Activated CD8-positive, alpha-beta memory T cell treated with anti-CD3 and anti-CD28 coated beads, Interleukin-2, amount 50 U/mL, for 1 hour (primary cell): ENCODE results near the gene IRF1.
"Not testable (repeated sequence)": the region's sequence is repeated elsewhere in the genome, so short reads cannot be mapped to it uniquely, and the experiment has no call there.

ENCODE experiments used
- DNase-seq: peaks from one replicate; pipeline ENCODE4 v3.0.0-alpha.2; 2020; ENCODE audit errors: extremely low read depth

The IRF1 gene, protein sequence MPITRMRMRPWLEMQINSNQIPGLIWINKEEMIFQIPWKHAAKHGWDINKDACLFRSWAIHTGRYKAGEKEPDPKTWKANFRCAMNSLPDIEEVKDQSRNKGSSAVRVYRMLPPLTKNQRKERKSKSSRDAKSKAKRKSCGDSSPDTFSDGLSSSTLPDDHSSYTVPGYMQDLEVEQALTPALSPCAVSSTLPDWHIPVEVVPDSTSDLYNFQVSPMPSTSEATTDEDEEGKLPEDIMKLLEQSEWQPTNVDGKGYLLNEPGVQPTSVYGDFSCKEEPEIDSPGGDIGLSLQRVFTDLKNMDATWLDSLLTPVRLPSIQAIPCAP

DNA sequence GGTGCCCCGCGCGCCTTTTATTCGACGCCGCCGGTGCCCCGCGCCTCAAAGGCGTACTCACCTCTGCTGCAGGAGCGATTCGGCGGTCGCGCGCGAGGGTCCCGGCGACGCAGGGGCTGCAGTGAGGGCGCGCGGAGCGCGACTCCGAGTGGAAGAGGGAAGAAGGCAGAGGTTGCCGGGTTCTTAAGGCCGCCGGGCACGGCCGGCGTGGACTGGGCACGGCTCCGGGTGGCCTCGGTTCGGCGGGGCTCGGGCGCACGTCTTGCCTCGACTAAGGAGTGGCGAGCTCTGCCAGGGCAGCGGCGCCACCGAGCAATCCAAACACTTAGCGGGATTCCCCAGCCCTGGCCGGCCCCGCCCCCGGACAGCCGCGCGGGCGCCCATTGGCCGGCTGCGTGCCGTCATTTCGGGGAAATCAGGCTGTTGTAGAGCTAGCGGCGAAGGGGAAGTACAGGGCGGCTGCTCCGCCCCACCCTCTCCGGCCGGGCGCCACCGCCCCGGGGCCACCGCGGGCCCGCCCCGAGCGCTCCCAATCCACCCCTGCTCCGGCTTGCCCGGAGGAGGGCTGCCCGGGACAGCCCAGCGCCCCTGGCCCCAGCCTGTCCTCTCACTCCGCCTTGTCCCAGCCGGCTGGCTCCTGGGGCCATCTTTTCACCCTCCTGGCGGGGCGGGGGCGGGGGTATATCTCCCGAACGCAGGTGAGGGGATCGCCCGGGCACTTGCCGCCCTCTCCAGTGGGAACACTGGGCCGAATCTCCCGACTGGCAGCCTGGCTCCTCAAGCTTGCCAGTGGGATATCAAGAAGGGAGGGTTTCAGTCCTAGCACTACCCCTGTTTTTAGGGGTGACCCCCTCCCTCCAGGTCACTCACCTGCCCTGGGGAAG is at the start of gene IRF1:
IRF1 (minus strand) TSS at position 290 of the 884 bp plus-strand sequence. CDS start 1,295 bp downstream, outside the sequence.
- DNase-seq = peak; percentile 89

DNA sequence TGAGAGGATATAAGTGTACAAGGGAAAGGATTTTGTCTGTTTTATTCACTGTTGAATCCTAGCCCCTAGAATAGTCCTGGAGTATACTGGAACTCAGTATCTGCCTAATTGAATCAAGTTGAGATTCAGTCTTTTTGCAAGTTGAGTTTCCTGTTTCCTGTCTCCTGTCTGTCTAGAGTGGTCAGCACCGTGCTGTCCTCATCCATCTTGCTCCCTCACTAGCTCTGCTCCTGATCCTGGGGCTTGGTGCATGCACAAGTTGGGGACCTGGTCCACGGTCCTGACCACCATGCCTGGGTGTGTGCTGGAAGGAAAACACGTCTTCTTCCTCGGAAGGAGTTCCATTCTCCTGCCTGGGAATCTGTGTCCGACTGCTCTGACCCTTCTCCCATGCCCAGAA is 49.6 kb upstream of the IRF1 start:
- DNase-seq = no peak

DNA sequence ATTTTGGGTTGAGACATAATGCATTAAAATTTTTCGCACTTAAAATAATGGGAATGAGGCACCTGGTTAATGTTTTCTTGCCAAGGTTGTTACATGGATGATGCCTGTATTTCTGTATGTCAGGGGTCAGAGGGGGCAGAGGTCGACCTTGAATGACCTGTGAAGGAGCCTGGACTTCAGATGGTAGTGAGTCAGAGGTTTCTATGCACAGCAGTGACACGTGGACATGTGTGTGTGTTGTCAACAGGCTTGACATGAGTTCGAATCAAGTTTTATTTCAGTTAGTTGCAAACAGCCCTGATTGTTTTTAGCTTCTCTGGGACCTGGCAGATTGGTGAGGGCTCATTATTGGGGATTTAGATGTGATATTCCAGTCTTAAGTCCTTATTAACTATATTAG is 49.1 kb upstream of the IRF1 start:
- DNase-seq = no peak

DNA sequence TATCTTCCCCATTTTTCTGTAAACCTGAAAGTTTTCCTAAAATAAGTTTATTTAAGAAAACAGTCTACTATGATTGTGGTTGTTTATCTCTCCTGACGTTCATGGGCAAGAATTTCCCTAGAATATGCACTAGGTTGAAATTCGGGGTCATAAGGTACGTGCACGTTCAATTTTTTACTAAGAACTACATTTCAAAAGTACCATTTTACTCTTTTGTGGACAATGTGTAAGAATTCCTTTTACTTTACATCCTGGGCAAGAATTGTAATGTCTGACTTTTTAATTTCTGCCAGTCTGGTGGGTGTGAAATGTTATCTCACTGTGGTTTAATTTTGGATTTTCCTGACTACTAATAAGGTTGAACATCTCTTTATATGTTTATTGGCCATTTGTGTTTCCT is 40.4 kb upstream of the IRF1 start:
- no peak for DNase-seq

DNA sequence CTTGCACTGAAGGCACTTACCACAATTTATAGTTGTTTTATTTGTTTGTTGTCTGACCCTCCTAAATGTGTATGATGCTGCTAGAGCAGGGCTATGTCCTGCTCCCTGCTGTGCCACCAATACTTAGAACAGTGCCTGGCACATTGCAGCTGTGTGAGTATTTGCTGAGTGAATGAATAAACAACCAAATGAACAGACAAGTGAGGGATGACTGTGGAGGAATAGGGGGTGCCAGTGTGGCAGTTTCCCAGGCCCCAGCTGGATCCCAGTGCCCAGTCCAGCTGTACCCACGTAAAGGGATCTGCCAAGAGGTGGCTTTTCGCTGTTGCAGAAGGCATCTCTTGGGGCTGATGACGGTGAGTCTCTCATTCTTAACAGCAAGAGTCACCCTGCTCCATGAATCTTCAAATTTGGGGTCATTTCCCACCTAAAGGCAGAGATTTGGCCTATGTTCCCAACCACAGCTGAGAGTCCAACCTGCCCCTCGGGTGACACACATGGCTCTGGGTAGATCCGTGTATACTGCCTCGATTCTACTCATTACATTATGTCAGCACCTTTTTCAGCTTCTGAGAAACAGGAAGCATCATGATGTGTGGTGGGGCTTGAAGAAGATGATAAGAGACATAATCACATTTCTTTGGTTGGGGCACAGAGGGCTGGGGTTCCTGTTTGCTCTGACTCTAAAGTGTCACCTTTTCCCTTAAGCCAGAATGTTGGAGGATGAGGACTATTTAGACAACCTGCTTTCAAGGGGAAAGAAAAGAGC is 38.5 kb upstream of the IRF1 start:
- DNase-seq = no peak

DNA sequence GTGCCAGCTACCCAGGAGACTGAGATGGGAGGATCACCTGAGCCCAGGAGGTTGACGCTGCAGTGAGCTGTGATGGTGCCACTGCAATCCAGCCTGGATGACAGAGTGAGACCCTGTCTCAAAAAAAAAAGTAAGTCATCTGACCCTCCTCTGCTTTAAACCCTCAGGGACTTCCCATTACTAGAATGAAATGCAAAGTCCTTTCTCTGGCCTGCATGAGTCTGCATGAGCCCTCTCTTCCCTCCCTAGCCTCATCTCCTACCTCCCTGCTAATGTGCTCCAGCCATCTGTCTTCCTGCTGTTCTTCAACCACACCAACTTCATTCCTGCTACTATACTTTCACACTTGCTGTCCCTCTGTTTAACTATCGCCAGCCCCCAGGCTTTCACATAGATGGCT is 37.4 kb upstream of the IRF1 start:
- no peak for DNase-seq

DNA sequence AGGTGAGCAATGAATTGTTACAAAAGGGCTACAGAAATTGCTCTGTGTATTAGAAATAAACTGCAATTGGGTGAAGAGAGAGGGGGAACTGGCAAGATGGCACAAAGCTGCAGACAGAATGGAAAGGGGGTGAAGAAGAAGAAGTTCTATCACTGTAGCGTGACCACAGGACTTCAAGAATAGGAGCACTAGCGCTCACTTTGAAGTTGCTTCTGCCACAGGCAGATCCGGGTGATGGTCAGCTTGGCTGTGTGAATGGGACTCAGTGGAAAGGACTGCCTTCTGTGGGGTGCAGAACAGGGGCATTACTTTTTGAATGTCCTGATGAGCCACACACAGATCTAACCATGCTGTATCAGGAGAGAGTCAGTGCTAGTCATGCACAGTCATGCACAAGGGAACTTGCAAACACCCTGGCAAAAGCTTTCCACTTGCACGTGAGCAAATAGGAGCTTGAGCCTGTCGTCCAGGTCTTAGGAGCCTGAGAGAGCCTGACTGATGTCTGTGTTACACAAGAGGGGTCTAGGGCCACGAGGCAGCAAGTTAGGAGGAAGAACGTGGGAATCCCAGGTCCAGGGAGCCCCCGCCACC is 36.5 kb upstream of the IRF1 start:
- no peak for DNase-seq

DNA sequence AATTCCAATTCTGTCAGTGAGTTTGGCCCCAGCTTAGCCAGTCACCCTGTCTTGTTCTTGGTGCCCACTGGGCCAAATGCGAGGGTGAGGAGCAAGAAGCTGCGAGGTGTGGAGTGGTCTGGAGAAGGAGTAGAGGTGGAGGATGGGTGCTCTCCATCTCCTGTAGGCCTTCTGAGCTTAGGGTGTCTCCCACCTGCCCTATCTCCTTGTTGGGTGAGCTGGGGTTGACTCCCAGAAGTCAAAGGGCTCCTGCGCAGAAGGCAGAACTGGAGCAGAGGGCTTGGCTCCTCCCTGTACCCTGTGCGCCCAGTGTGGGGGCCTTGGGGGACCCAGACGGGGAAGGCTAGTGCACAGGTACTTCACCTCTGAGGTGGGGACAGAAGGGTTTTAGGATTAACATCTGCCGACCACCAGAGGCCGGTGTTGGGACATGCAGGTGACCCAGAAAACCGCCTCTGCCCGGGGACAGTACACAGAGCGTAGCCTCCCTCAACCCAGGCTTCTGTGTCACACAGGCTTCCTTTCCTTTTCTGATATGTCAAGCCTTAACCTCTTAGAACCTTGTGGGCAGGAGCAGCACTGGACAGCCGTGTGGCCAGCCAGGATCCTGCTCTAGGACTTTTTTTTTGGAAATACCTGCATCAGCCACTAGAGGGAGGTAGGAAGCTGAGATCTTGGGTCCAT is 35.9 kb upstream of the IRF1 start:
- no peak for DNase-seq

DNA sequence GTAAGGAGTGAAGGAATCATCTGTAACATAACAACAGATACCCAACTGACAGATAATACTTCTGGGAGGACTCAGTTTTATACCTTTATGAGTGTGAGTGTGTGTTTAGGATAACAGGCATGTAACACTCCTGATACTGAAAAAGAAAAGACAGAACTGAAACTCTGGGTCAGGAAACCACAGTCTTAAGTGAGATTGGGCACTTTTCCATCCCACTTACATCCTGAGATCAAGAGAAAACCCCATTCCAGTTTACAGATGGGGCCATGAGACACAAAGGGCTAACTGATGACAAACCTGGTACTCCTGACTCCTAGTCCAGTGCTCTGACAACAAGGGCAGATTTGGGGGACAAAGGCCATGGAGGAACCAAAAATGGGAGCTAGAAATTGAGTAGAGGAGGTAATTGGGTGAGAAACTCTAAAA is 34.7 kb upstream of the IRF1 start:
- no peak for DNase-seq

DNA sequence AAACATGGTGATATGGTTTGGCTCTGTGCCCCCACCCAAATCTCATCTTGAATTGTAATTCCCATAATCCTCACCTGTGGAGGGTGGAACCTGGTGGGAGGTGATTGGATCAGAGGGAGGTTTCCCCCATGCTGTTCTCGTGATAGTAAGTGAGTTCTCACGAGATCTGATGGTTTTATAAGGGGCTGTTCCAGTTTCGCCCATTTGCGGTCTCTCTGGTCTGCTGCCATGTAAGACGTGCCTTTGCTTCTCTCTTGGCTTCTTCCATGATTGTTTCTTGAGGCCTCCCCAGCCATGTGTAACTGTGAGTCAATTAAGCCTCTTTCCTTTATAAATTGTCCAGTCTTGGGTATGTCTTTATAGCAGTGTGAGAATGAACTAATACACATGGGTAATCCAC is 34.3 kb upstream of the IRF1 start:
- not testable (repeated sequence) for DNase-seq

DNA sequence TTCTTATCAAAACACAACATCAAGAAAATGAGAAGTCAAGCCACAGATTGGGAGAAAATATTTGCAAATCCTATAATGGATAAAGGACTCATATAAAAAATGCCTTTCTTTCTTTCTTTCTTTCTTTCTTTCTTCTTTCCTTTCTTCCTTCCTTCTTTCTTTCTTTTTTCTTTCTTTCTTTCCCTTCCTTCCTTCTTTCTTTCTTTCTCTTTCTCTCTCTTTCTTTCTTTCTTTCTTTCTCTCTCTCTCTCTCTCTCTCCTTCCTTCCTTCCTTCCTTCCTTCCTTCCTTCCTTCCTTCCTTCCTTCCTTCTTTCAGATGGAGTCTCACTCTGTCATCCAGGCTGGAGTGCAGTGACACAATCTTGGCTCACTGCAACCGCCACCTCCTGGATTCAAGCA is 31.5 kb upstream of the IRF1 start:
- not testable (repeated sequence) for DNase-seq

DNA sequence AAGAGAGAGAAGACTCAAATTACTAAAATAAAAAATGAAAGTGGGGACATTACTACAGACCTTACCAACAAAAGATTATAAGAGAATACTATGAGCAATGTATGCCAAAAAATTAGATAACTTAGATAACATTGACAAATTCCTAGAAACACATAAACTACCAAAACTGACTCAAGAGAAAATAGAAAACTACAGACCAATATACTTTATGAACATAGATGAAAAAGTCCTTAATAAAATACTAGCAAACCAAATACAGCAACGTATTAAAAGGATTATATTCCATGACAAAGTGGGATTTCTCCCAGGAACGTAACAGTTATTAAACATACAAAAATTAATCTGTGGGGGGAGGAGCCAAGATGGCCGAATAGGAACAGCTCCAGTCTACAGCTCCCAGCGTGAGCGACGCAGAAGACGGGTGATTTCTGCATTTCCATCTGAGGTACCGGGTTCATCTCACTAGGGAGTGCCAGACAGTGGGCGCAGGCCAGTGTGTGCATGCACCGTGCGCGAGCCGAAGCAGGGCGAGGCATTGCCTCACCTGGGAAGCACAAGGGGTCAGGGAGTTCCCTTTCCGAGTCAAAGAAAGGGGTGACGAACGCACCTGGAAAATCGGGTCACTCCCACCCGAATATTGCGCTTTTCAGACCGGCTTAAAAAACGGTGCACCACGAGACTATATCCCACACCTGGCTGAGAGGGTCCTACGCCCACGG is 23.2 kb upstream of the IRF1 start:
- not testable (repeated sequence) for DNase-seq

DNA sequence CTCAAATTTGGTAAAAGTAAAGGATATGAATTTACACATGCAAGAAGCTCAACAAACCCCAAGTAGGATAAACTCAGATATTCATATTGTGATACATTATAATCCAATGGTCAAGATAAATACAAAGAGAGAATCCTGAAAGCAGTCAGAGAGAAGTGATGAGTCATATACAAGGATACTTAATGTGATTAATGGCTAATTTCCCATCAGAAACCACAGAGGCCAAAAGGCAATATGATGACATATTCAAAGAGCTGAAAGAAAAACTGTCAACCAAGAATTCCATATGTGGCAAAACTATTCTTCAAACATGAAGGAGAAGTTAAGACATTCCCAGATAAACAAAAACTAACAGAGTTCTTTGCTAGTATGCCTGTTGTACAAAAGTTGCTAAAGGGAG is 19.5 kb upstream of the IRF1 start:
- DNase-seq = no peak

DNA sequence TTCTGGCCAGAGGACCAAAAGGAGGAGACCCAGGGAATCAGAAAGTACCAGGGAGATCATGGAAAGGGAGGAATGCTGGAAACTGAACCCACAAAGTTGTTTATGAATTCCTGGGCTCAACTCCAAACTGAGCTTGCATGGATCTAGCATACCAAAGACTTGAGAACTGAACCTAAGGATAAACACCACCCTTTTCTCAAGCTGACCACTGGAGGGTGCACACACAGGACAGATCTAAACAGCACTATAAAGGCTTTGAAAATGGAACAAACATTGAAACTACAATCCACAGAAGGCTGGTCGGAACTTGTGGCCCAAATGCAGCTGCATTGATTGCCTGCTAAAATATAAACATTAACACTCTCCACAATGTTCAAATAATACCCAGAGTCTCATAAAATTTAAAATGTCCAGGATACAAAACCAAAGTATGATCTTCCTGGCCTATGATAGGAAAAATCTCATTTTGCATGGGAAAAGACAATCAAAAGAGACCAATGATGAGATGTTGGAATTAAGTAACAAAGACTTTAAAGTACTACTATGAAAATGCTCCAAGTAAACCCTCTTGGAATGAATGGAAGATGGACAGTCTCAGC is 15.6 kb upstream of the IRF1 start:
- no peak for DNase-seq

DNA sequence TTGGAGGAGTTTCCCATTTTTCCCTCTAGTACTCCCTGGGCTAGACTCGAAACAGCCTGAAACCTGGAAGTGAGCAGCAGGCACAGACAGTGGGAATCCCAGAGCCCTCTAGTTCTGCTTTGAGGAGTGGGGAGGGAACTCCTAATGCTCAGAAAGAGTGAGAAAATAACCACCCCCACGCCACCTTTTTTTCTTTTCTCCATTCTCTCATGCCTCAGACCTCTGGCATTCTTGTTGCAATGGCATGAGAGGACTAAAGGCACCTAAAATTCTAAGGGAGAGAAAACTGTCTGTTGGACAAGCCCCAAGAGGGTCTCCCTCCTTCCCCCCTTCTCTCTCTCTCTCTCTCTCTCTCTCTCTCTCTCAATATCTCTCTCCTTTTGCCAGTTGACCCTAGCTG is 15.1 kb upstream of the IRF1 start:
- DNase-seq = no peak

DNA sequence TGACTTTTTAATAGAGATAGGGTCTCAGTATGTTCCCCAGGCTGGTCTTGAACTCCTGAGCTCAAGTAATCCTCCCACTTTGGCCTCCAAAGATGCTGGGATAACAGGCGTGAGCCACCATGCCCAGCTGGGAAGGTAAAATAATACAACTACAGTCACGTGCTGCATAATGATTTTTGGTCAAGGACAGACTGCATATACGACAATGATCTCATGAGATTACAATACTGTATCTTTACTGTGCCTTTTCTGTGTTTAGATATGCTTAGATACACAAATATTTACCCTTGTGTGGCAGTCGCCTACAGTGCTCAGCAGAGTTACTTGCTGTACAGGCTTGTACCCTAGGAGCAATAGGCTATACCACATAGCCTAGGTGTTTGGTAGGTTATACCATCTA is 14.2 kb upstream of the IRF1 start:
- DNase-seq = no peak

DNA sequence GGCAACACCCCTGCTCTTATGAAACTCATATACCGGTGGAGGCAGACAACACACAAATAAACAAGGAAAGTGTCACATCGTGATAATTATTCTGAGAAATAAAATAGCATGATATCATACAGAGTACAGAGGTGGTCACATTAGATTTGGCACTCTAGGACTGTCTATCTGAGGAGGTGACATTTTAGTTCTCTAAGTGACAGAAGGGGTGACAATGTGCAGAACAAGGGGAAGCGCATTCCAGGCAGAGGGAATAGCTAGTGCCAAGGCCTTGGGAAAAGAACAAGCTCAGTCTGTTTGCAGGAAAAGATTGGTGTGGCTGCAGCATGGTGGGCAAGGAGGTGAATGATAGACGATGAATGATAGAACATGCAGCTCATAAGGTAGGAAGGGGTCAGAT is 12.7 kb upstream of the IRF1 start:
- DNase-seq = no peak

DNA sequence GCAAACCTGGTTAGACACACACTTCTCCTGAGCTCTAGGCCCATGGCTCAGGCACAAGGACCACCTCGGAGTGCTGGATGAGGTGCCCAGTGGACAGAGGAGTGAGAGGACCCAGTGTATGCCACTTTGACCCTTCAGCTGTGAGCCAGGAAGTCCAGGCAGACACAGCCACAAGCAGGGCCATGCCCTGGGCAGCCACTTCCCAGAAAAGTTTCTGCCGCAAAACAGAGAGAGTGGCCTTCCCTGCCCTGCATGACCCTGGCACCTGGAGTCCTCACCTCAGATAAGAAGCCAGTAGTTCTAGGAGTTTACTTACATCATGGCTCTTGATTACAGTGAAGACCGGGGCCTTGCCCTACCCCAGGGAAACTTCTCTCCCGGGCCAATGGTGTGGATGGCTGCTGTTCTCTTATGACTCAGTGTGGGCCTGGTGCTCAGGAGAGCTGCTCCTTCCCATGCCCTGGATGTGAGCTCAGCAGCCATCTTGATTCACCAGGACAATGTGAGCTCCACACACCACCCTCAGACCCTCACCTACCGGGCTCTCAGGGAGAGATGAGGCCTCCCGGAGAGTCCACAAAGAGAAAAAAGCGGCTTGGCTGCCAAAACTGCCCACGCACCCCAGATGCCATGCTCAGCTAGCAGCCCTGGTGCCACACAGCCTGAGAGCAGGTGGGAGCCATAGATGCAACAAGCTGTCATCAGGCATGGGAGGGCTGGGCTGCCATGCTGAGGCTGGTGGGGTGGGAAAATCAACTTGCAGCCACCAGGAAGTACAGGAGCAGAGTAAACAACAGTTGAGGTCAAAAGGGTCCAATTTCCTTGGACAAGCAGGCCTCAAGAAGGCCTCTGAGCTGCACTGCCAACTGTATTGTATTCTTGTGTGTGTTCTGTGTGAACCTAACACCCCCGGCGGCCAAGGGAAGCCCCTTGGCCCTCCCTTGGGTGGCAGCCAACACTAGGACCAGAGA is 11.7 kb upstream of the IRF1 start:
- DNase-seq = no peak

DNA sequence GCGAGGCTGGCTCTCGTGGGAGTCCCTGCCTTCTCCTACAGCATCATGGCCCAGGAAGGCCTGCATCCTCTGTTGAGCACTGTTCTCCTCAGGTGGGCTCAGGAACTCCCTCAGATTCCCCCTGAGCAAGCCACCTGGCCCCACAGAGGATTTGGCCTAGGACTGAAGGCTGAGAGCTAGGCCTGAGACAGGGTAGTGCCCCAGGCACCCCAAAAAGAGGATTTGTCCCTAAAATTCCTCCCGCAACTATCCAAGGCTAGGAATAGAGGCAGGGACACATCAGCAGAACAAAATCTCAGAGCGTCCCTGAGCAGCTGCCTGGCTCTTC is 11.0 kb upstream of the IRF1 start:
- DNase-seq = no peak
